ENCODE results near the gene SMARCAL1. TPM values are rescaled to one million over a fixed set of nuclear protein-coding genes. Genes with fewer than 3 reads are reported as not detected.

Gene SMARCAL1
- total and polyA plus RNA-seq, 9 of the 15 experiments (the other 6 are each of a cell fraction or from before 2014, with no cell fraction given) = 8.2 to 27.9 (median 12.4) TPM

DNA sequence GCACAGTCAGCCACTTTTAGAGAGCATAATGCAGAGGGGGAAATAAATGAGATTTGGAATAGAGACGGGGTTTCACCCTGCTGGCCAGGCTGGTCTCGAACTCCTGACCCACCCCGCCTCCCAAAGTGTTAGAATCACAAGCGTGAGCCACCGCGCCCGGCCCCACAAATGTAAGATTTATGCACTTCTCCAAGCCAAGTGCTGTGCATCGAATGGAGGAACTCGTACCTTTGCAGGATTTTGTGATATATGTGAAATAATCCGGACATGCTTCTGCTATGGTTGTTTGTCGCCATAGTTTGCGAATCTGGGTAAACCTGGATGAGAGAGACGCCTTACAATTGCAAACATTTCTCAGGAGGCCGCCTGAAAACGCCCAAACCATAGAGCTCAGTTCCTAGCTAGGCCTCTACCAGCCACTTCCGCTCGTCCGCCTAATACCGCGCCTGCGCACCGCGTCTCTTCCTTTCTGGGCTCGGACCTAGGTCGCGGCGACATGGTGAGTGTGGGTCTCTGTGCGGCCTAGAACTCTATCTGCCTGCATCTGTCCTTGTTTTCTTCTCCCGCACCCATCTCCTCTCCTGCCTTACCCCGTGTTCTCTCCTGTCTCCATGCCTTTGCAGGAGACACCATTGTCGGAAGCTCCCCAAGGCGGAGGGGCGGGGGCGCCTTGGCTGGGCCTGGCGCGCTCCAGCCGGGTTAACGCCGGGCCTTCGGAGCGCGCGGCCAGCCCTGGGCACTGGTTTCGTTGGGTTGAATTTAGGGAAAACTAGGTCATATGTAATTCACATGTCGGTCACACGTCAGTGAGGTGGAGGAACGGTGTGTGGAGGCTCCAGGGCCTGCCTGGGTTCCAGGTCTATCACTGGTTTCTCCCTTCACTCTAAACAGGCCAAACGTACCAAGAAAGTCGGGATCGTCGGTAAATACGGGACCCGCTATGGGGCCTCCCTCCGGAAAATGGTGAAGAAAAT is 86.4 kb downstream of the SMARCAL1 start, which contains the start of gene RPL37A (continued):
- TF ChIP-seq, protein P1, sequence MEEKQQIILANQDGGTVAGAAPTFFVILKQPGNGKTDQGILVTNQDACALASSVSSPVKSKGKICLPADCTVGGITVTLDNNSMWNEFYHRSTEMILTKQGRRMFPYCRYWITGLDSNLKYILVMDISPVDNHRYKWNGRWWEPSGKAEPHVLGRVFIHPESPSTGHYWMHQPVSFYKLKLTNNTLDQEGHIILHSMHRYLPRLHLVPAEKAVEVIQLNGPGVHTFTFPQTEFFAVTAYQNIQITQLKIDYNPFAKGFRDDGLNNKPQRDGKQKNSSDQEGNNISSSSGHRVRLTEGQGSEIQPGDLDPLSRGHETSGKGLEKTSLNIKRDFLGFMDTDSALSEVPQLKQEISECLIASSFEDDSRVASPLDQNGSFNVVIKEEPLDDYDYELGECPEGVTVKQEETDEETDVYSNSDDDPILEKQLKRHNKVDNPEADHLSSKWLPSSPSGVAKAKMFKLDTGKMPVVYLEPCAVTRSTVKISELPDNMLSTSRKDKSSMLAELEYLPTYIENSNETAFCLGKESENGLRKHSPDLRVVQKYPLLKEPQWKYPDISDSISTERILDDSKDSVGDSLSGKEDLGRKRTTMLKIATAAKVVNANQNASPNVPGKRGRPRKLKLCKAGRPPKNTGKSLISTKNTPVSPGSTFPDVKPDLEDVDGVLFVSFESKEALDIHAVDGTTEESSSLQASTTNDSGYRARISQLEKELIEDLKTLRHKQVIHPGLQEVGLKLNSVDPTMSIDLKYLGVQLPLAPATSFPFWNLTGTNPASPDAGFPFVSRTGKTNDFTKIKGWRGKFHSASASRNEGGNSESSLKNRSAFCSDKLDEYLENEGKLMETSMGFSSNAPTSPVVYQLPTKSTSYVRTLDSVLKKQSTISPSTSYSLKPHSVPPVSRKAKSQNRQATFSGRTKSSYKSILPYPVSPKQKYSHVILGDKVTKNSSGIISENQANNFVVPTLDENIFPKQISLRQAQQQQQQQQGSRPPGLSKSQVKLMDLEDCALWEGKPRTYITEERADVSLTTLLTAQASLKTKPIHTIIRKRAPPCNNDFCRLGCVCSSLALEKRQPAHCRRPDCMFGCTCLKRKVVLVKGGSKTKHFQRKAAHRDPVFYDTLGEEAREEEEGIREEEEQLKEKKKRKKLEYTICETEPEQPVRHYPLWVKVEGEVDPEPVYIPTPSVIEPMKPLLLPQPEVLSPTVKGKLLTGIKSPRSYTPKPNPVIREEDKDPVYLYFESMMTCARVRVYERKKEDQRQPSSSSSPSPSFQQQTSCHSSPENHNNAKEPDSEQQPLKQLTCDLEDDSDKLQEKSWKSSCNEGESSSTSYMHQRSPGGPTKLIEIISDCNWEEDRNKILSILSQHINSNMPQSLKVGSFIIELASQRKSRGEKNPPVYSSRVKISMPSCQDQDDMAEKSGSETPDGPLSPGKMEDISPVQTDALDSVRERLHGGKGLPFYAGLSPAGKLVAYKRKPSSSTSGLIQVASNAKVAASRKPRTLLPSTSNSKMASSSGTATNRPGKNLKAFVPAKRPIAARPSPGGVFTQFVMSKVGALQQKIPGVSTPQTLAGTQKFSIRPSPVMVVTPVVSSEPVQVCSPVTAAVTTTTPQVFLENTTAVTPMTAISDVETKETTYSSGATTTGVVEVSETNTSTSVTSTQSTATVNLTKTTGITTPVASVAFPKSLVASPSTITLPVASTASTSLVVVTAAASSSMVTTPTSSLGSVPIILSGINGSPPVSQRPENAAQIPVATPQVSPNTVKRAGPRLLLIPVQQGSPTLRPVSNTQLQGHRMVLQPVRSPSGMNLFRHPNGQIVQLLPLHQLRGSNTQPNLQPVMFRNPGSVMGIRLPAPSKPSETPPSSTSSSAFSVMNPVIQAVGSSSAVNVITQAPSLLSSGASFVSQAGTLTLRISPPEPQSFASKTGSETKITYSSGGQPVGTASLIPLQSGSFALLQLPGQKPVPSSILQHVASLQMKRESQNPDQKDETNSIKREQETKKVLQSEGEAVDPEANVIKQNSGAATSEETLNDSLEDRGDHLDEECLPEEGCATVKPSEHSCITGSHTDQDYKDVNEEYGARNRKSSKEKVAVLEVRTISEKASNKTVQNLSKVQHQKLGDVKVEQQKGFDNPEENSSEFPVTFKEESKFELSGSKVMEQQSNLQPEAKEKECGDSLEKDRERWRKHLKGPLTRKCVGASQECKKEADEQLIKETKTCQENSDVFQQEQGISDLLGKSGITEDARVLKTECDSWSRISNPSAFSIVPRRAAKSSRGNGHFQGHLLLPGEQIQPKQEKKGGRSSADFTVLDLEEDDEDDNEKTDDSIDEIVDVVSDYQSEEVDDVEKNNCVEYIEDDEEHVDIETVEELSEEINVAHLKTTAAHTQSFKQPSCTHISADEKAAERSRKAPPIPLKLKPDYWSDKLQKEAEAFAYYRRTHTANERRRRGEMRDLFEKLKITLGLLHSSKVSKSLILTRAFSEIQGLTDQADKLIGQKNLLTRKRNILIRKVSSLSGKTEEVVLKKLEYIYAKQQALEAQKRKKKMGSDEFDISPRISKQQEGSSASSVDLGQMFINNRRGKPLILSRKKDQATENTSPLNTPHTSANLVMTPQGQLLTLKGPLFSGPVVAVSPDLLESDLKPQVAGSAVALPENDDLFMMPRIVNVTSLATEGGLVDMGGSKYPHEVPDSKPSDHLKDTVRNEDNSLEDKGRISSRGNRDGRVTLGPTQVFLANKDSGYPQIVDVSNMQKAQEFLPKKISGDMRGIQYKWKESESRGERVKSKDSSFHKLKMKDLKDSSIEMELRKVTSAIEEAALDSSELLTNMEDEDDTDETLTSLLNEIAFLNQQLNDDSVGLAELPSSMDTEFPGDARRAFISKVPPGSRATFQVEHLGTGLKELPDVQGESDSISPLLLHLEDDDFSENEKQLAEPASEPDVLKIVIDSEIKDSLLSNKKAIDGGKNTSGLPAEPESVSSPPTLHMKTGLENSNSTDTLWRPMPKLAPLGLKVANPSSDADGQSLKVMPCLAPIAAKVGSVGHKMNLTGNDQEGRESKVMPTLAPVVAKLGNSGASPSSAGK (IDR thresholded peaks at IDR 0.05) = no peak
- peak; percentile 84 for TF ChIP-seq SP2 (IDR thresholded peaks at IDR 0.05; ENCODE audit: extremely low read depth, low read depth, low read length, poor library complexity, severe bottlenecking)
- TF ChIP-seq ZNF717 (CRISPR knock-in tag; IDR thresholded peaks at IDR 0.05) = no peak
- TF ChIP-seq TOE1 (IDR thresholded peaks at IDR 0.05; ENCODE audit: borderline replicate concordance) = 0 out of 2 replicates have a peak, but pooled peaks have one; percentile 44
- TF ChIP-seq TOE1 (CRISPR knock-in tag; IDR thresholded peaks at IDR 0.05; ENCODE audit: borderline replicate concordance, low read depth) = no peak
- TF ChIP-seq ZKSCAN3 (CRISPR knock-in tag; IDR thresholded peaks at IDR 0.05) = no peak
- TF ChIP-seq SRSF3 (IDR thresholded peaks at IDR 0.05; ENCODE audit: insufficient read depth, low read length) = no peak
- TF ChIP-seq ETV5 (CRISPR knock-in tag; IDR thresholded peaks at IDR 0.05; ENCODE audit: low read depth) = peak; percentile 87
- TF ChIP-seq, protein P2, sequence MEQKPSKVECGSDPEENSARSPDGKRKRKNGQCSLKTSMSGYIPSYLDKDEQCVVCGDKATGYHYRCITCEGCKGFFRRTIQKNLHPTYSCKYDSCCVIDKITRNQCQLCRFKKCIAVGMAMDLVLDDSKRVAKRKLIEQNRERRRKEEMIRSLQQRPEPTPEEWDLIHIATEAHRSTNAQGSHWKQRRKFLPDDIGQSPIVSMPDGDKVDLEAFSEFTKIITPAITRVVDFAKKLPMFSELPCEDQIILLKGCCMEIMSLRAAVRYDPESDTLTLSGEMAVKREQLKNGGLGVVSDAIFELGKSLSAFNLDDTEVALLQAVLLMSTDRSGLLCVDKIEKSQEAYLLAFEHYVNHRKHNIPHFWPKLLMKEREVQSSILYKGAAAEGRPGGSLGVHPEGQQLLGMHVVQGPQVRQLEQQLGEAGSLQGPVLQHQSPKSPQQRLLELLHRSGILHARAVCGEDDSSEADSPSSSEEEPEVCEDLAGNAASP (IDR thresholded peaks at IDR 0.05) = no peak
- peak; percentile 94 for TF ChIP-seq BRD9 (IDR thresholded peaks at IDR 0.05; ENCODE audit: low read depth, partially characterized antibody)
- TF ChIP-seq FOXP1 (CRISPR knock-in tag; IDR thresholded peaks at IDR 0.05) = no peak; the same call in 1 of the 2 replicates
- TF ChIP-seq SRSF1 (IDR thresholded peaks at IDR 0.05; ENCODE audit: low read depth, low read length) = no peak

All from K562 (cell line).